Measurements from ENCODE around the gene TPI1. TPM values are rescaled to one million over a fixed set of nuclear protein-coding genes. Genes with fewer than 3 reads are reported as not detected.

Gene TPI1
- total RNA-seq, 2 donors from 2014 or later: 404 to 443 TPM

GRCh38 chr12:6819106-6820030, 48.0 kb upstream of the TPI1 start:
- intact Hi-C loops (cut with DNase I): no loop called here
- H3K4me1 ChIP-seq (replicated peaks): no peaks in the 10 kb centered on the region
- WGBS: 91% methylated on average over 13 of the region's 13 CpGs
- DNase-seq (ENCODE audit: low spot score): no peak
- no peaks in the 10 kb centered on the region for H3K27me3 ChIP-seq (replicated peaks; ENCODE audit: insufficient read depth)
- no peaks in the 10 kb centered on the region for H3K9me3 ChIP-seq
- H3K36me3 ChIP-seq: no peaks in the 10 kb centered on the region
- no peak for TF ChIP-seq CTCF (IDR thresholded peaks at IDR 0.05)
- no peak for TF ChIP-seq POLR2A (IDR thresholded peaks at IDR 0.05)
- TF ChIP-seq POLR2AphosphoS5 (IDR thresholded peaks at IDR 0.05): no peak
- no peak overlapping the region for H3K4me3 ChIP-seq
- no peak overlapping the region for H3K27ac ChIP-seq

- no peak for TF ChIP-seq POLR2A (IDR thresholded peaks at IDR 0.05)
- no peak for TF ChIP-seq POLR2AphosphoS5 (IDR thresholded peaks at IDR 0.05)
- H3K27me3 ChIP-seq (replicated peaks; ENCODE audit: insufficient read depth): no peaks in the 10 kb centered on the region
- no peak overlapping the region for H3K4me3 ChIP-seq
- intact Hi-C loops (cut with DNase I): no loop called here
- no peaks in the 10 kb centered on the region for H3K36me3 ChIP-seq
- WGBS: 80% methylated on average over 5 of the region's 5 CpGs
- no peak for DNase-seq (ENCODE audit: low spot score)
- no peaks in the 10 kb centered on the region for H3K4me1 ChIP-seq (replicated peaks)
- H3K27ac ChIP-seq: no peak overlapping the region
- no peaks in the 10 kb centered on the region for H3K9me3 ChIP-seq
Observed at GRCh38 chr12:6820166-6820565, 47.2 kb upstream of the TPI1 start.

GRCh38 chr12:6821591-6822425, 45.5 kb upstream of the TPI1 start, which contains the start of gene GPR162:
TSS of gene GPR162 (plus strand) at chr12:6821821. CDS start at chr12:6823899, 2,078 bp downstream.
- Histone ChIP-seq H3K27me3 (replicated peaks; ENCODE audit: insufficient read depth) (no peaks in the 10 kb centered on the region), H3K27ac (peak within 1 kb of the TSS; percentile 2 to 41), H3K36me3 (no peaks in the 10 kb centered on the region), H3K4me1 (replicated peaks) (no peaks in the 10 kb centered on the region), H3K9me3 (no peaks in the 10 kb centered on the region), H3K4me3 (peak within 1 kb of the TSS; percentile 29 to 39)
- DNase-seq (ENCODE audit: low spot score): peak; percentile 48
- 2% methylated on average over 28 of the region's 28 CpGs for WGBS
- no peak for TF ChIP-seq POLR2AphosphoS5 (IDR thresholded peaks at IDR 0.05)
- TF ChIP-seq POLR2A (IDR thresholded peaks at IDR 0.05): no peak
- TF ChIP-seq CTCF (IDR thresholded peaks at IDR 0.05): no peak
- intact Hi-C loops (cut with DNase I): no loop called here

- intact Hi-C loops (cut with DNase I): no loop called here
- no peak for TF ChIP-seq POLR2A (IDR thresholded peaks at IDR 0.05)
- TF ChIP-seq CTCF (IDR thresholded peaks at IDR 0.05): no peak
- no peak for TF ChIP-seq POLR2AphosphoS5 (IDR thresholded peaks at IDR 0.05)
- Histone ChIP-seq H3K4me1 (replicated peaks) (no peaks in the 10 kb centered on the region), H3K36me3 (no peaks in the 10 kb centered on the region), H3K27me3 (replicated peaks; ENCODE audit: insufficient read depth) (no peaks in the 10 kb centered on the region), H3K4me3 (no peak overlapping the region), H3K9me3 (no peaks in the 10 kb centered on the region), H3K27ac (no peak overlapping the region)
- 55% methylated on average over 7 of the region's 7 CpGs for WGBS
- no peak for DNase-seq (ENCODE audit: low spot score)
Observed at GRCh38 chr12:6822426-6823135, 44.8 kb upstream of the TPI1 start.

All from prostate gland (tissue), 2 donors.